ENCODE measurements around the gene MBD3L5. TPM values are rescaled to one million over a fixed set of nuclear protein-coding genes. Genes with fewer than 3 reads are reported as not detected.

The MBD3L5 gene
- total RNA-seq, 1 donor from 2014 or later, result not detected

GRCh38 chr19:7078008-7078407 lies 47.6 kb downstream of the MBD3L5 start:
- DNase-seq, result no peak
- intact Hi-C loops (cut with micrococcal nuclease), result no loop called here
- ATAC-seq, result no peak

Other genes starting within 250 kb of the MBD3L5 start
- 0.30 TPM for gene ADGRE1, start 143.0 kb upstream of the MBD3L5 start, total RNA-seq
- gene MBD3L2B, start 9.1 kb upstream of the MBD3L5 start, total RNA-seq, result not detected
- not detected for gene MBD3L4, start 9.6 kb downstream of the MBD3L5 start, total RNA-seq
- gene MBD3L2, start 18.7 kb downstream of the MBD3L5 start, total RNA-seq, result not detected
- not detected for gene MBD3L3, start 28.1 kb downstream of the MBD3L5 start, total RNA-seq
- 3.2 TPM for gene ZNF557, start 39.1 kb downstream of the MBD3L5 start, total RNA-seq

Measured in left ventricle myocardium superior (tissue), 1 donor.